Hepatic stellate cell (primary cell): Measurements from ENCODE around the gene OGFR.

ENCODE experiments used
- DNase-seq: peaks from one replicate; pipeline ENCODE4 v3.0.0; 2011; ENCODE audit warnings: low spot score

Gene OGFR

GRCh38 chr20:62769346-62770071 is 35.1 kb upstream of the OGFR start:
- DNase-seq = no peak

DNA sequence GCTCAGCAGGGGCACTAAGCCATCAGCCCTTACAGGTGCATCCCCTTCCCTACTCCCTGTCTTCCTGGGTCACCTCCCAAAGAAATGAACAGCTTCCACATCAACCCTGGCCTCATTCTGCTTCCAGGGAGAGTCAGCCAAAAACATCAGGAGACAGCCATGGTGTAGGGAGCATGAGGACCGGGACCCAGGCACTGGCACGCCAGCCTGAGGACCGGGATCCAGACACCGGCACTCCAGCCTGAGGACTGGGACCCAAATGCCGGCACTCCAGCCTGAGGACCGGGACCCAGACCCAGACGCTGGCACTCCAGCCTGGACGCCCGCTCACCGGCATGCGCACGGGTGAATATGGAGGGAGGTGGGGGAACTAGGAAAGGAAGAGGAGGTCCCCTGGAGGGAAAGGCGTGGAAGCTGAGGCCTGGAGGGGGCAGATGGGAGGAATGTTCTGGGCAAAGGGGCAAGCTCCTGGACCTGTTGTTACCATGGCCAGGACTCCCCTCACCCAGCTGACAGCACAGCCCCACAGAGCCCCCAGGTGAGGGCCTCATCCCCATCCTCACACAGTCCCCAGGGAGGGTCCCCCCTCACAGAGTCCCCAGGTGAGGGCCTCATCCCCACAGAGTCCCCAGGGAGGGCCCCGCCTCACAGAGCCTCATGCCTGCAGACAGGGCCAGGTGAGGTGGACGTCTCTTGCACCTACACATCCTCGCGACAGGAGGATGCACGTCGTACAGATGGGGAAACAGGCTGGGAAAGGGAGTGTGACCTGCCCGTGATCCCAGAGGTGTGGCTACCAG is 34.3 kb upstream of the OGFR start:
- no peak for DNase-seq

DNA sequence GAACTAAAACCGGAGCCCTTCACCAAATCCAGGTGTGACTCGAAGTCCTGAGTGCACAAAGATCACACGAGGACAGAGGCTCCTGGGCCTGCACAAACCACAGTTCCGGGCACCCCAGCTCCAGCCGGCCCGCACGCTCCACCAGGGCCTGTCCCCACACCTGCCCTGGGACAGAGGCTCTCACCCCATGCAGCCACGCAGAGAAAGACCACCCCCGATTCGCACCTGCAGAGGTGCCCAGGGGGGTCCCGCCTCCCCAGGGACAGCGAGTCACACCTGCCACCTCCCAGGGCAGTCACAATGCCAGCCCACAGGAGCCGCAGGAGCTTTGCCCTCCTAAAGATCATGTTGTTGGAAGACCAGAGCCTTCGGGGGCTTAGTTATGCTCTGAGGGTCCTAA is 33.7 kb upstream of the OGFR start:
- no peak for DNase-seq

- no peak for DNase-seq
Observed at GRCh38 chr20:62771396-62772102, 33.1 kb upstream of the OGFR start.

GRCh38 chr20:62772103-62772611 is 32.5 kb upstream of the OGFR start:
- DNase-seq = no peak

DNA sequence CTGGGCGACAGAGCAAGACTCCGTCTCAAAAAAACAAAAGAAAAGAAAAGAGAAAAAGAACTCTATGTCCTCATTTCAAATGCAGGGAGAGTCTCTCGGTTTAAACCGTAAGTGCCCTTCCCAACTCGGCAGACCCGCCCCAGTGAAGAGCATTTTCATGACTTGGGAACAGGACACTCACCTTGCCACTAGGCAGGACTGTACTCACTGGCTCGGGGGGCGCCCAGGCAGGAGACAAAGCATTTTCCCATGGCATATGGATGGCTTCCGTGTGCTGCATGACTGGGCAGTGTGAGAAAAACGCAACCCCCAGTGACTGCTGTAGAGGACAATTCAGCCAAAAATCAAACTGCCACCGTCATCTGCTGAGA is 32.0 kb upstream of the OGFR start:
- DNase-seq = no peak

- DNase-seq = no peak
Observed at GRCh38 chr20:62772990-62773844, 31.4 kb upstream of the OGFR start.

DNA sequence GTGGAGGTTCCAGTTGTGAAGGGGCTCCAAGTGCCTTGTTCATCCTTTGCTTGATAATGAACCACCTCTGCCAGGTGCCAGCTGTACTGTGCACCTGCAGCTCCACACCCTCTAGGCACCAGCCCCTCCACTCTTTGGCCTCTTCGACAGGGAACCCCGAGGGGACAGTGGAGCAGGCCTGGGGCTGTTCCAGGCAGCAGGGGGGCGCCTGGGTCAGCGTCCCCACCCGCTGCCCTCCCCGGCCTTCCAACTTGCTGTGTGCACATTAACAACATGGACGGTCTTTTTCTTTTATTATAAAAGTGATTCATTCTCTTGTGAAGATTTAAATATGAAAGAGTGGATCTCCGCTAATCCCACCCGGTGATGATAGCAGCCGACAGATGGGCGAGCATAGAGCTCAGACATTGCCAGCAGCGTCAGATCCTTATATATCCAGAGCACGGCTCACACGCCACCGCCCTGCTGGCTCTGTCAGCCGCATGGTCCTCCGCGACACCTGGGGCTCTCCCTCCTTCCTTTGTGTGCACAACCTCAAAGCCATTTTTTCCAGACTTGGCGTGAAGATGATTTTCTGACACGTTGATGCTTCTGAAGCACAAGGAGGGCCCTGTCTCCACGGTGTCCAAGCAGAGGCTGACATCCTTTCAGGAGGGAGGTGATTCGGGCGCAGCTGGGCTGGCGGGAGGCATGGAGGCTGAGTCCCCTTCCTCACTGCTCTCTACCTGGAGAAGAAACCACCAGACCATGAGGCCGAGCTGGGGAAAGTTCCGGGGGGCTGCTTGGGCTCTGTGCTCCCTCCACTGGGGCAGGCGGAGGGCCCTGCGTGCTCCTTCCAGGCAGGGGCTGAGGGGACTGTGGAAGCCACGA is 30.6 kb upstream of the OGFR start:
- no peak for DNase-seq

- no peak for DNase-seq
Observed at GRCh38 chr20:62774762-62775161, 29.9 kb upstream of the OGFR start.

DNA sequence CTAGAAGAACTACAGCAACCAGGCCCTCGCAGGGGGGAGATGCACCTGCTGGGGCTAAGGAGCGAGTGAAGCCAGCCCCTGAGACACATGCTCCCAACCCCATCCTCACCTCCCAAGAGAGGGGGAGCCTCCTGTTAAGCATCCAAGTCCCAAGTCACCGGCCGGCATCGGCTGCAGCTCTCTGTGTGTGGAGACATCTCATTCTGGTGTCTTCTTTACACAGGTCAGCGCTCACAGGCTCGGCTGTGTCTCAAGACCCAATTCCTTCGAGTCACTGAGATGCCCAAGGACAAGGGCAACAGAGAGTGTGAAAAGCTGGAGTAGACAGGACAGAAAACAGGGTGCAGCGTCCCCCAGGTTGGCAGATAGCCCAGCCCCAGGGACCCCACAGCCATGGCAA is 29.4 kb upstream of the OGFR start:
- DNase-seq = no peak

- no peak for DNase-seq
Observed at GRCh38 chr20:62776035-62776691, 28.5 kb upstream of the OGFR start.

DNA sequence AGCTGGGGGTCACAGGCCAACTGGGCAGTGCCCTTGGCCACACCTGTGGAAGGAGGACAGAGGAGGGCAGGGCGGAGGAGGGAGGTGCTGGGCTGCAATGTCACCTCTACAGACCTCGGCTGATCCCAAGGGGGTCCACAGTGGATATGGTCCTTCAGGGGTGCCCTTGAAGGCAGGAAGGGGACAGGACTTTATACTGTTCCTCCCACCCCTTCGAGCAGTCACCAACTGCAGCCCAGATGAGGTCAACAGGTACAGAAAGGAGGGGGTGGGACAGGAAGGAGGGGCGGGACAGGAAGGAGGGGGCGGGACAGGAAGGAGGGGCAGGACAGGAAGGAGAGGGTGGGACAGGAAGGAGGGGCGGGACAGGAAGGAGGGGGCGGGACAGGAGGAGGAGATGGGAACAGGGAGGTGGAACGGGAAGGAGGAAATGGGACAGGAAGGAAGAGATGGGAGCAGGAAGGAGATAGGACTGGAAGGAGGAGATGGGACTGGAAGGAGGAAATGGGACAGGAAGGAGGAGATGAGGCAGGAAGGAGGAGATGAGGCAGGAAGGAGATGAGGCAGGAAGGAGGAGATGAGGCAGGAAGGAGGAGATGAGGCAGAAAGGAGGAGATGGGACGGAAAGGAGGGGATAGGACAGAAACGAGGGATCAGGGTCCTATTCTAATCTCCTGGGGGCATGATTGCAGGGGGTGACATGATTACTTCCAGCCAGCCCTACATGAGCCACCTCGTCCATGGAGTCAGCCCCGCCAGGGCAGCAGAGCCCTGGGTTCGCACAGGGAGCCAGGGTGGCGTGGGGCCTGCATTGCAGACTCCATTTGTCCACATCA is 27.7 kb upstream of the OGFR start:
- DNase-seq = no peak

- no peak for DNase-seq
Observed at GRCh38 chr20:62777528-62777830, 27.2 kb upstream of the OGFR start.

- DNase-seq = no peak
Observed at GRCh38 chr20:62778058-62778457, 26.6 kb upstream of the OGFR start.

GRCh38 chr20:62778601-62779416 is 25.8 kb upstream of the OGFR start:
- no peak for DNase-seq

DNA sequence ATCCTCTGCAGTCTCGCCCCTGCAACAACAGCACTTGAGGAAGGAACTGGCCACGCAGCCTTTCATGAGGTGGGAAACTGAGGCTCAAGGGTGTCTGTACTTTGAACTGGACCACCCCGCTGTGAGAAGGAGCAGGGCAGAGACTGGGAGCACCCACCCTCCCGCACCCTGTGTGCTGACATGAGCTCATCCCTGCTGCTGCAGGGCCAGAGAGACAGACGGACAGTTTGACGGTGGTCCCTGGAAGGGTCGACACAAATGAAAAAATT is 25.3 kb upstream of the OGFR start:
- no peak for DNase-seq

DNA sequence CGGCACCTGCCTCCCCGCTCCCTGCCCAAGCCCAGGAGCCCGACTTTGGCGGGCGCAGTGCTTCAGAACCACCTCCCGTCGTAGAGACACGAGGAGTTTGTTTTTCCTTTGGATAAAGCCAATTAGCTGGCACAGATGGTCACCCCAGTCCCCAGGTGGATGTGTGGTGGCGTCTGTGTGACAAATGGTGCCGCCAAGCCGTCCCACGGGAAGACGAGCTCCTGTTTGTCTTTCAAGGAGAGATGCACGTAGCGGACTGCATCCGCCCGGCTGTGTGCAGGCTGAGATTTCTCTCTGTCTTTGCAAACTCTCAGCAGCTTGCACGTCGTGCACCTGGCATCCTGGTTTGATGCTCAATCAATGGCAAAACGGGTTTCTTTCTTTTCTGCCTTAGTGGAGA is 24.4 kb upstream of the OGFR start:
- DNase-seq = no peak

- no peak for DNase-seq
Observed at GRCh38 chr20:62780696-62781095, 23.9 kb upstream of the OGFR start.
